H9 (cell line): ENCODE measurements around the gene PCBP4. TPM values are rescaled to one million over a fixed set of nuclear protein-coding genes. Genes with fewer than 3 reads are reported as not detected.

Experiments used
- DNase-seq: peaks from one replicate; pipeline ENCODE4 v3.0.0-alpha.2; 2017
- H2AFZ ChIP-seq: one replicate; pipeline ENCODE4 v1.6.1; 2013; ENCODE audit warnings: mild to moderate bottlenecking, low read length, control low read depth, moderate library complexity
- H2AK5ac ChIP-seq: 2 replicates; pipeline ENCODE4 v1.6.1; 2013; ENCODE audit warnings: low read length, control low read depth, mixed read lengths; ENCODE audit not compliant: insufficient read length
- H2BK120ac ChIP-seq: one replicate; pipeline ENCODE4 v1.6.1; 2013; ENCODE audit warnings: low read depth, mild to moderate bottlenecking, low read length, control low read depth, inconsistent platforms; ENCODE audit not compliant: poor library complexity, severe bottlenecking
- H2BK12ac ChIP-seq: 2 replicates; pipeline ENCODE4 v1.6.1; 2013; ENCODE audit warnings: low read length, control low read depth, mixed read lengths, low read depth; ENCODE audit not compliant: insufficient read length
- H2BK15ac ChIP-seq: 2 replicates; pipeline ENCODE4 v1.6.1; 2013; ENCODE audit warnings: low read depth, low read length, control low read depth
- H2BK20ac ChIP-seq: one replicate; pipeline ENCODE4 v1.6.1; 2013; ENCODE audit warnings: low read depth, mild to moderate bottlenecking, low read length, control low read depth, inconsistent platforms; ENCODE audit not compliant: poor library complexity, severe bottlenecking
- H2BK5ac ChIP-seq: 2 replicates; pipeline ENCODE4 v1.6.1; 2013; ENCODE audit warnings: low read length, control low read depth, mixed read lengths; ENCODE audit not compliant: insufficient read length
- H3K14ac ChIP-seq: 2 replicates; pipeline ENCODE4 v1.6.1; 2013; ENCODE audit warnings: low read length, control low read depth; ENCODE audit not compliant: insufficient read depth
- H3K18ac ChIP-seq: 2 replicates; pipeline ENCODE4 v1.6.1; 2013; ENCODE audit warnings: low read depth, mild to moderate bottlenecking, mixed read lengths, low read length, control low read depth; ENCODE audit not compliant: insufficient read length
- H3K23ac ChIP-seq: 2 replicates; pipeline ENCODE4 v1.6.1; 2013; ENCODE audit warnings: low read length, control low read depth, mixed read lengths, low read depth; ENCODE audit not compliant: insufficient read length
- H3K23me2 ChIP-seq: 2 replicates; pipeline ENCODE4 v1.6.1; 2013; ENCODE audit warnings: low read depth, mild to moderate bottlenecking, mixed read lengths, low read length, control low read depth; ENCODE audit not compliant: insufficient read length, poor library complexity, severe bottlenecking
- H3K27ac ChIP-seq: 2 replicates; pipeline ENCODE4 v1.5.1; 2013; ENCODE audit warnings: low read length, control low read depth, mixed read lengths, low read depth; ENCODE audit not compliant: insufficient read length
- H3K27me3 ChIP-seq: 2 replicates; pipeline ENCODE4 v1.6.1; 2013; ENCODE audit warnings: low read length, control low read depth, inconsistent platforms; ENCODE audit not compliant: insufficient read depth
- H3K4ac ChIP-seq: 2 replicates; pipeline ENCODE4 v1.6.1; 2013; ENCODE audit warnings: low read depth, mild to moderate bottlenecking, control low read depth, inconsistent platforms, low read length, moderate library complexity
- H3K4me1 ChIP-seq: 2 replicates; pipeline ENCODE4 v1.6.1; 2013; ENCODE audit warnings: low read length, control low read depth, inconsistent platforms; ENCODE audit not compliant: insufficient read depth
- H3K4me2 ChIP-seq: 2 replicates; pipeline ENCODE4 v1.6.1; 2013; ENCODE audit warnings: low read length, control low read depth, mixed read lengths; ENCODE audit not compliant: insufficient read length, insufficient read depth
- H3K56ac ChIP-seq: 2 replicates; pipeline ENCODE4 v1.6.1; 2013; ENCODE audit warnings: low read depth, mild to moderate bottlenecking, mixed read lengths, low read length, control low read depth; ENCODE audit not compliant: insufficient read length
- H3K79me1 ChIP-seq: 2 replicates; pipeline ENCODE4 v1.6.1; 2013; ENCODE audit warnings: low read depth, mild to moderate bottlenecking, moderate library complexity, low read length, control low read depth, inconsistent platforms; ENCODE audit not compliant: insufficient read depth, poor library complexity, severe bottlenecking
- H3K79me2 ChIP-seq: 2 replicates; pipeline ENCODE4 v1.6.1; 2013; ENCODE audit warnings: low read length, control low read depth, inconsistent platforms; ENCODE audit not compliant: insufficient read depth
- H3K9ac ChIP-seq: 2 replicates; pipeline ENCODE4 v1.6.1; 2013; ENCODE audit warnings: low read length, control low read depth, mixed read lengths; ENCODE audit not compliant: insufficient read length; ENCODE audit errors: extremely low read depth
- H3K9me3 ChIP-seq: one replicate; pipeline ENCODE4 v1.6.1; 2013; ENCODE audit warnings: low read depth, low read length, inconsistent platforms; ENCODE audit not compliant: control insufficient read depth
- H3T11ph ChIP-seq: one replicate; pipeline ENCODE4 v1.6.1; 2013; ENCODE audit warnings: mild to moderate bottlenecking, low read length, control low read depth, inconsistent platforms
- H4K20me1 ChIP-seq: one replicate; pipeline ENCODE4 v1.6.1; 2013; ENCODE audit not compliant: control insufficient read depth, insufficient read length, insufficient read depth
- H4K5ac ChIP-seq: 2 replicates; pipeline ENCODE4 v1.6.1; 2013; ENCODE audit warnings: low read depth, mild to moderate bottlenecking, mixed read lengths, low read length, control low read depth; ENCODE audit not compliant: insufficient read length
- H4K8ac ChIP-seq: replicated peaks from 2 replicates; pipeline ENCODE4 v1.6.1; 2013; ENCODE audit warnings: low read length, control low read depth, mixed read lengths, low read depth; ENCODE audit not compliant: insufficient read length
- H4K91ac ChIP-seq: 2 replicates; pipeline ENCODE4 v1.6.1; 2013; ENCODE audit warnings: low read depth, mild to moderate bottlenecking, moderate library complexity, mixed read lengths, low read length, control low read depth; ENCODE audit not compliant: insufficient read length
- H3K27ac Mint-ChIP-seq, 3 experiments: 2 replicates in 2 of 3; 3 replicates in 1 of 3; pipeline ENCODE4 v1.8.0; 2020 to 2021; ENCODE audit warnings: mixed read lengths in 3 of 3, mild to moderate bottlenecking in 1 of 3, moderate library complexity in 1 of 3
- H3K27me3 Mint-ChIP-seq: 2 replicates; pipeline ENCODE4 v1.8.0; 2021; ENCODE audit warnings: low read depth, mild to moderate bottlenecking, moderate library complexity, mixed read lengths
- H3K36me3 Mint-ChIP-seq, 3 experiments: 2 replicates in 2 of 3; 3 replicates in 1 of 3; pipeline ENCODE4 v1.8.0; 2020 to 2021; ENCODE audit warnings: low read depth in 3 of 3, mixed read lengths in 3 of 3; ENCODE audit not compliant: insufficient read depth in 1 of 3
- H3K4me1 Mint-ChIP-seq, 2 experiments: 2 replicates each; pipeline ENCODE4 v1.8.0; 2020; ENCODE audit warnings: mixed read lengths in 2 of 2
- H3K4me3 Mint-ChIP-seq, 2 experiments: 2 replicates in 1 of 2; 3 replicates in 1 of 2; pipeline ENCODE4 v1.8.0; 2020 to 2021; ENCODE audit warnings: mild to moderate bottlenecking in 2 of 2, mixed read lengths in 2 of 2, moderate library complexity in 1 of 2
- H3K9me3 Mint-ChIP-seq, 2 experiments: 2 replicates in 1 of 2; 3 replicates in 1 of 2; pipeline ENCODE4 v1.8.0; 2020; ENCODE audit warnings: mild to moderate bottlenecking in 2 of 2, mixed read lengths in 2 of 2, moderate library complexity in 1 of 2
- WGBS: extraction: QIAGEN DNeasy Blood & Tissue Kit; methylation state at CpG from one replicate; pipeline ENCODE4 v1.1.7; 2013; ENCODE audit warnings: missing lambda C conversion rate, low lambda C conversion rate, mixed read lengths; ENCODE audit not compliant: insufficient read length; ENCODE audit errors: extremely low coverage; 5-methylcytosine and 5-hydroxymethylcytosine counted together
- total RNA-seq: library from RNA; stranded (reverse); gene quantifications from 2 replicates; pipeline ENCODE4 v1.2.1, GENCODE V29; 2021
- TF ChIP-seq, protein P1 (sequence below): fragments of 200-600 bp; sonication (generic); conservative IDR thresholded peaks from 3 replicates; pipeline ENCODE4 v1.8.0; 2021; ENCODE audit warnings: antibody characterized with exemption, mild to moderate bottlenecking

The PCBP4 gene
- total RNA-seq, 1 experiment from 2014 or later = 24.6 TPM

DNA sequence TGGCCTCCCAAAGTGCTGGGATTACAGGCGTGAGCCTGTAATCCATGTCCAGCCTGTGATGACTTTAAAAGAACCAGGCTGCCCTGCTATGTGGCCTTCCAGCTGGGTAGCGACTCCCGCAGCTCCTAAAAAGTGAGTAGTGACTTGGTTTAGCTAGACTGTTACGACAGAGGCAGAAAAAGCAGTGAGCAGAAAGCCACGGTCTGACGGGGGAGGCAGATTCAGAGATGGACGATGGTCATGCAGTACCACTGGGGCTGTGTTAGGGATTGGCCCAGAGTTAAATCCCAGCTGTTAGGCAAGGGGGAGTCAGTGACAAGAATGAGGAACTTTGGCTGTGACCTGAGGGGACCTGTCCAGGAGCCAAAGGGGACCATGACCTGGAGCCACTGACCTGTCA lies 31.5 kb upstream of the PCBP4 start:
- TF ChIP-seq, protein P1, sequence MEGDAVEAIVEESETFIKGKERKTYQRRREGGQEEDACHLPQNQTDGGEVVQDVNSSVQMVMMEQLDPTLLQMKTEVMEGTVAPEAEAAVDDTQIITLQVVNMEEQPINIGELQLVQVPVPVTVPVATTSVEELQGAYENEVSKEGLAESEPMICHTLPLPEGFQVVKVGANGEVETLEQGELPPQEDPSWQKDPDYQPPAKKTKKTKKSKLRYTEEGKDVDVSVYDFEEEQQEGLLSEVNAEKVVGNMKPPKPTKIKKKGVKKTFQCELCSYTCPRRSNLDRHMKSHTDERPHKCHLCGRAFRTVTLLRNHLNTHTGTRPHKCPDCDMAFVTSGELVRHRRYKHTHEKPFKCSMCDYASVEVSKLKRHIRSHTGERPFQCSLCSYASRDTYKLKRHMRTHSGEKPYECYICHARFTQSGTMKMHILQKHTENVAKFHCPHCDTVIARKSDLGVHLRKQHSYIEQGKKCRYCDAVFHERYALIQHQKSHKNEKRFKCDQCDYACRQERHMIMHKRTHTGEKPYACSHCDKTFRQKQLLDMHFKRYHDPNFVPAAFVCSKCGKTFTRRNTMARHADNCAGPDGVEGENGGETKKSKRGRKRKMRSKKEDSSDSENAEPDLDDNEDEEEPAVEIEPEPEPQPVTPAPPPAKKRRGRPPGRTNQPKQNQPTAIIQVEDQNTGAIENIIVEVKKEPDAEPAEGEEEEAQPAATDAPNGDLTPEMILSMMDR = no peak
- Histone ChIP-seq H3K56ac (no peak overlapping the region), H3K79me2 (peaks cover 10% of the 10 kb centered on the region; the same call in 1 of the 2 replicates), H4K91ac (no peak overlapping the region), H3K9ac (no peak overlapping the region), H3K27ac (no peak overlapping the region), H3K27me3 (no peaks in the 10 kb centered on the region), H3K14ac (no peak overlapping the region), H2AFZ (no peak overlapping the region), H4K20me1 (peaks cover 2% of the 10 kb centered on the region), H2BK120ac (no peak overlapping the region), H2BK20ac (no peak overlapping the region), H2AK5ac (no peak overlapping the region), H3K79me1 (peaks cover 7% of the 10 kb centered on the region), H2BK5ac (no peak overlapping the region), H3K4me2 (no peak overlapping the region), H3K4me1 (peaks cover 7% of the 10 kb centered on the region), H3T11ph (no peak overlapping the region), H2BK15ac (no peak overlapping the region), H4K5ac (no peak overlapping the region), H3K9me3 (no peaks in the 10 kb centered on the region), H4K8ac (no peak overlapping the region), H3K23me2 (peaks cover 11% of the 10 kb centered on the region), H3K18ac (no peak overlapping the region), H3K4ac (no peak overlapping the region), H3K23ac (no peak overlapping the region), H2BK12ac (no peak overlapping the region)
- H3K9me3 Mint-ChIP-seq = no peaks in the 10 kb centered on the region; a peak in 1 of 5 replicates
- no CpG with 5 or more reads among the region's 7 CpGs for WGBS
- peaks cover 33 to 43% of the 10 kb centered on the region in 2 experiments for H3K4me1 Mint-ChIP-seq
- no peak overlapping the region for H3K27ac Mint-ChIP-seq
- peaks cover 4% of the 10 kb centered on the region for H3K27me3 Mint-ChIP-seq
- DNase-seq = no peak
- no peak overlapping the region for H3K4me3 Mint-ChIP-seq
- peaks cover 19 to 21% (median 20%) of the 10 kb centered on the region in 3 experiments for H3K36me3 Mint-ChIP-seq
